Activated effector memory CD4-positive, alpha-beta T cell treated with anti-CD3 and anti-CD28 coated beads, Interleukin-2, amount 50 U/mL, for 16 hours (primary cell): Measurements from ENCODE around the gene SRPK3.
"Not testable (repeated sequence)": the region's sequence is repeated elsewhere in the genome, so short reads cannot be mapped to it uniquely, and the experiment has no call there.

Source experiments
- DNase-seq: peaks from one replicate; pipeline ENCODE4 v3.0.0-alpha.2; 2020

Gene SRPK3

DNA sequence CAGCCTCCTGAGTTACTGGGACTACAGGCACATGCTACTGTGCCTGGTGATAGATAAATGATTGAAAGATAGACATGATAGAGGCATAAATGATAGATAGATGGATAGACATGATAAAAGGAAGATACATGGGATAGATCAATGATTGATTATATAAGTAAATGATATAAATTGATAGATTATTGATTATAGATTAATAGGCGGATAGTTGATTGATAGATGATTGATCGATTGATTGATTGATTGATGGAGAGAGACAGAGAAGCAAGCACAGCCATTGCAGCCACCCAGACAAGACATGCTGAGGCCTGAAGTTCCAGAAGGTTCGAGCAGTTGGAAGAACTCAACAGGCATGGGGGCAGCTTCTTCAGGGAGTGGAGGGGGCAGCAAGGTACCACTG is 34.5 kb upstream of the SRPK3 start:
- no peak for DNase-seq

DNA sequence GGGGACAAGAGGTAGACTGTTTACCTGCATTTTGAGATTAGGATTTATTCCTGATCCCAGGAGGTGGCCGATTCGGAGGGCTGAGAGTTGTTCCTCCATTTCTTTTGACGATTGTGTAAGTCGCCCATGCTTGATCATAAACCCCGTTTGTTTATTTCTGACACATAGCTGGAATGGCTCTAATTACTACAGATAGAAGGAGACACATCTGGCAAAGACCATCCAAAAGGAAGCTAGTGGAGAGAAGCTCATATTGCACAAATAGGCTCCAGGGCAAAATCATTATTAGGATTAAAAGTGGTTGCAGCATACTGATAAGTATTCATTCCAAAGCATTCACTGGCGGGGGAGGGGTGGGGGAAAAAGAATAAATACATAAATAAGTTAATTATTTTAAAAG is 33.9 kb upstream of the SRPK3 start:
- not testable (repeated sequence) for DNase-seq

DNA sequence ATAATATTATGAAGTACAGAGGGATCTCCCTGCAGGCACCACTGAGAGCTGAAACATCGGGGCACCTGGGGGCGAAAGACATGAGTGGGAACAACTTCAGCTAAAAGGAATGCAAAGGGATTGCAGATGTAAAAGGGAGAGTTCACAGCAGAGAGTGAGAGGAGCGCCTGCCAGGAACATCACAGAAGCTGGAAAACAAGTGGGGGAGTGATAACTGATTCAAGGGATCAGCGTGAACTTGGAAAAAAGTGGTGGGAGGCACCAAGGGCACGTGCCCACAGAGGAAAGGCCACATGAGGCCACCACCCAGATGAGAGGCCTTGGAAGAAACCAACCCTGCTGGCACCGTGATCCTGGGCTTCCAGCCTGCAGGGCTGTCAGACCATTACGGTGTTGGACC is 31.8 kb upstream of the SRPK3 start:
- not testable (repeated sequence) for DNase-seq

DNA sequence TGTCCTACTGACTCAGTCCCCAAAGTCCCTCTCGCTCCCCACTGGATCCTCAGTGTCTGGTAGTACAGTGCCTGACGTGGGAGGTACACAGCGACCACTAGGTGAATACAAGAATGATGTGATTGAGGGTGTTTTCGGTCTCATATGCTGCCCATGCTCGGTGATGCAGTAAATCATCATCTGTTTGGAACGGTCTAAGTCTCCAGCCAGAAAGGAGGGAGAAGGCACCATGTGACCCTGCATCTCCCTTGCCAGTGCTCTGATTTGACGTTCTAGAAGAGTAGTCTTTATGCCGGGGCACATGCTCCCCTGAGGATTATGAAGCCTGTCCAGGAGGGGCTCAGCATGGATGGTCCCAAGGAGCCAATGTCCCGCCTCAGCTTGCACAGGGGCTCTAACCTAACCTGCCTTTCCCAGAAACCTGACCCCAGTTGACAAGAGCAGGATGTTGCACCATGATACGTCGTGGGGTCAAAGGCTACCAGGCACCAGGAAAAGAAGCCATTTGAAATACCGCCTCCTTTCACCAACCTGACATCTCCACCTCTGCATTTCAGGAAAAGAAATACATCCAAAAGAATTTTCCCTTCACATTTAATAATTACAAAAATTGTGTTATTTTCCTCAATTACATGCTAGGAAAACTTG is 30.6 kb upstream of the SRPK3 start:
- DNase-seq: no peak

DNA sequence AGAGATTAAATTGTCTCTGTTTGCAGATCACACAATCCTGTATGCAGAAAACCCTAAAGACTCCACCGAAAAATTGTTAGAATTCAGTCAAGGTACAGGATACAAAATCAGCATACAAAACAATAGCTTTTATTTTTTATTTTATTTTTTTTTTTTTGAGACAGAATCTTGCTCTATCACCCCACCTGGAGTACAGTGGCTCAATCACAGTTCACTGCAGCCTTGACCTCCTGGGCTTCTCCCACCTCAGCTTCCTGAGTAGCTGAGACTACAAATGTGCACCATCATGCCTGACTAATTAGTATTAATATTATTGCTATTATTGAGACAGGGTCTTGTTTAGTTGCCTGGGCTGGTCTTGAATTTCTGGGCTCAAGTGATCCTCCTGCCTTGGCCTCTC is 25.7 kb upstream of the SRPK3 start:
- DNase-seq: no peak

DNA sequence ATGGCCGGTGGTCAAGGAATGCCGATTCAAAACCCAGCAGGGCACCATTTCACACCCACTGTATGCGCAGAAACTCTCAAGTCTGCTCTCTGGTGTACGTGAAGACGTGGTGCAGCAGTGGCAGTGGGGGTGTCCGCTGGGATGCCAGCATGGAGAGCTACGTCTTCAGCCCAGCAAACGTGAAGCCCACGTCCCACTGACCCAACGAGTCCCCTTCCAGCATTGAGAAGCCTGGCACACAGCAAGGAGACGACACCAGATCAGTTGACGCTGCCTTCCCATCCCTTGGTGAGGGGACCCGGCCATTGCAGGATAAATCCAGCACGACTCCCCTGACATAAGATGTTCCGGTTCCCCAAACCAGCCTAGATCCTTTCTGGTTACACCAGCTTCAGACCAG is 19.0 kb upstream of the SRPK3 start:
- peak; percentile 19 for DNase-seq

DNA sequence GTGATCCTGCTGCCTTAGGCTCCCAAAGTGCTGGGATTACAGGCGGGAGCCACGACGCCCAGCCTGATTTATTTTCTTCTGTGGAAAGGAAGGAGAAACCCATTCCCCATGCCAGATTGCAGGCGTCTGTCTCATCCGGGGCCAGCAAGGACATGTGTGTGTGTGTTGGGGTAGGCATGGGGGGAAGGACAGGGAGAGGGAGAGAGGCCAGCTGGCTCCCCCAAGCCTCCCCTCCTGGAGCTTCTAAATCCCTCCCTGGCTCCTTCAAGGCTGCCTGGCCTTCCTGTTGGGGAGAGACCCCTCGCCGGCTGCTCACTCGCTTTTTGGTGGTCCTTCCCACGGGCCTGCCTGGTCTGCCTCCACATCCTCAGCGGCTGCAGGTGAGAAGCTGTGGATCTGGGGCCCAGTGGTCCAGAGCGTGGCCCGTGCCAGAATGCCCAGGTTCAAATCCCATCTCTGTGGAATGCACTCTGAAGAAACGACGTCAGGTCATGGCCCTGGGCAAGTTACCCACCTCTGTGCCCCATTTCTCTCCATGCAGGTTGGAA is 18.1 kb upstream of the SRPK3 start:
- DNase-seq: no peak

DNA sequence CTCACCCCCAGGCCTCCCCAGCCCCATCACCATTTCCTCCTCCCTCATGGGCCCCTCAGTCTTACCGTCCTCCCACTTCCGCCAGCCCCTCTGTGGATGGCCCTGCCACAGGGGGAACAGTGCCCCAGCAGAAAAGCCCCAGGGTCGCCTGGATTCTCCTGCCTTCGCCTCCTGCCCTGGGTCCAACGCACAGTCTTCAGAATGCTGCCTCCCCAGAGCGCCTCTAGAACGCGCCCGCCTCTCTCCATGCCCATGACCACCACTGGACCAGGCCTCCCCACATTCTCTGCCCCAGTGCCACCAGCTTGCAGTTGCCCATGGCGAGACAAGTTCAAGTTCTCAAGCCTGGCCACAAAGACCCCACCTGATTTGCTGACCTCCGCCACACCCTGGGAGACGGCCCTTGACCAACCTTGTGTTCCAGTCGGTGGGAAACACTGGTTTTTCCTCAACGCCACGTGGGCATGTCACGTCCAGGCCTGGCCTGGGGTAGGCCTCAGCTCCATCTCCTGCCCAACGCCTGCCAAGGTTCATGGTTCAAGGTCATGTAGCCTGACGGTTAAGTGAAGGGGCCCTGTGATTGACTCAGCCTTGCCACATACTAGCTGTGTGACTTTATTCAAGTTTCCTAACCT is 17.4 kb upstream of the SRPK3 start:
- no peak for DNase-seq

DNA sequence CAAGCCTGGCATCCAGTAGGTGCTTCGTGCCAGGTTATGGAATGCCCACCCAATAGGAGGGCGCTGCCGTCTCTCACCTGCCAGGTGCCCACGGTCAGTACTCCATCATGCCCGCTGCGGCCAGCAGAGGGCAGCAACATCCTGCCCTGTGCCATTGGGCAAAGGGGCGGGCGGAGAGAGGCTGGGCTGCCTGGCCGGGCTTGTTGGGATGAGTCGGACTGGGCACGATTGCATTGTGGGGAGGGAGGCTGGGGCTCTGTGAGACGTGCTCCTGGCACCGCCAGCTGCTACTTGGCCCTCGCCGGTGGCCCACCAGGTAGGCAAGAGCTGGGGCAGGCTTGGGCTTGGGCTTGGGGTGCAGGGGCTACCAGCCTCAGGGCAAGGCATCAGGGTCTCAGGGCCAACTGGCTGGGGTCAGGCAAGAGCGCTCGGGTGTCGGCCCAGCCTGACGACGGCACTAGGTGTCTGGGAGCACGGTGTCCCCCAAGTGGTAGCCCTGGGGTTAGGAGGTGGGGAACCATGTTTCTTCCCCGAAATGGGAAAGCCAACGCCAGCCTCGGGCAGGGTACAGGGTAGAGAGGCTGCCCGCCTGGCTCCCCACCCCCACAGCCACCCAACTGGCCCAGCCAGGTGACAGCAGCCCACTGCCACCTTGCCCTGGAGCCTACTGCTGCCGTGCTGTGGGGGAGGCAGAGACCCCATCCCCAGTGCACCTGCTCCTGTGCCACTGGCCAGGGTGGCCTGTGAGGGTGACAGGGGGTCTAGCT is 16.7 kb upstream of the SRPK3 start, which contains the start of gene PLXNB3:
PLXNB3 (plus strand) TSS at position 261 of the 767 bp plus-strand sequence. CDS start 1,287 bp downstream, outside the sequence.
- DNase-seq: peak; percentile 90

DNA sequence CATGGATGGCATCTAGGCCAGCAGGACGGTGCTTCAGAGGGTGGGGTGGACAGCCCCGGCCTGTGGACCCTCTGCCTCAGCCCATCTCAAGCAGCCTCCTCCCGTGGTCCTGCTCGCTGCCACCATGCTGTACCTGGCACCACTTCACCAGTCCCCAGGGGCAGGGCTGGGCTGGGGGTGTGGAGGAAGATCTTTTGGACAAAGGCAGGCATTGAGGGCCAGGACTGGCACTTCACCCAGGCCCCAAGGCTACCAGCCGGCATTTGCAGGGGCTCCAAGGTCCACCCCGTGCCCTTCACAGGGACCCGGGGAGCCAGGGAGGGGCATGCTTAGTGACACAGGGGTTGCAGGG is 16.1 kb upstream of the SRPK3 start:
- peak; percentile 43 for DNase-seq

DNA sequence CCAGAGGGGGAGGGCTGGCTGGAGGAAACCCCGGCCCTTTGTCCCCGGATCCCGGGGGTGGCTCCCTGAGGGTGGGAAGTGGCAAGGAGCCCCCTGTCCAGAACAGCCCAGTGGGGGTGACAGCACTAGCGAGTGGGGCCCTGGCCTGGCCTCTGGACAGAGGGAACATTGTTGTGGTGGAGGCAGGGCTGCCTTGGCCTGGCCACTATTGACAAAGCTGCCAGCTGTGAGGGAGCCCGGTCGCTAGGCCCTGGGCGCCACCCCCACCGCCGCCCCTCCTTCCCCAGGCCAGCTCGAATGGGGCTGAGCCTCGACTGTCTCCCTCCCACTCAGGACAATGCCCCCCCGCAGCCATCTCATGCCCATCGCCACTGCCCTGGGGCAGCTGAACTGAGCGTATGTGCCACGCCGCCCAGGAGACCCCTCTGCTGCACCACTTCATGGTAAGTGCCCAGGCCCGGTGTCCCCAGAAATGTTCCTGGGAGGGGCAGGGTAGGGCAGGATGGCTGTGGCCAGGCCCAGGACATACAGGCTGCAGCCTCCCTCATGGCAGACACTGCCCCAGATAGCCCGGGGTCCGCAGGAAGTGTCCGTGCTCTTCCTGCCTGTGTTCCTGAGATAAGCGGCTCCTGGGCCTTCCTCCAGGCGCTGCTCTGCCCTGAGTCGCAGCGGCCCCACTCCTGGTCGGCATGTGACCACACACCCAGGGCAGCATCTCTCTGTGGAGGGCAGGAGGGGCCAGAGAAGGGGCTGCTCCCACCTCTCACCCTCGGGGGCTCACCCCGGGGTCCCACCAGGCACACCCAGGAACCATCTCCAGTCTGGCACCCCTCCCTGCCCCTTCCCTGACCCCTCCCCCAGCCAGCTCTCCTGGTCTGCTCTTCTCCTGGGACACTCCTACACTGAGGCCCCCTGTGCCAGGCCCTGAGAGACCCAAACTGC is 15.4 kb upstream of the SRPK3 start:
- peak; percentile 50 for DNase-seq

DNA sequence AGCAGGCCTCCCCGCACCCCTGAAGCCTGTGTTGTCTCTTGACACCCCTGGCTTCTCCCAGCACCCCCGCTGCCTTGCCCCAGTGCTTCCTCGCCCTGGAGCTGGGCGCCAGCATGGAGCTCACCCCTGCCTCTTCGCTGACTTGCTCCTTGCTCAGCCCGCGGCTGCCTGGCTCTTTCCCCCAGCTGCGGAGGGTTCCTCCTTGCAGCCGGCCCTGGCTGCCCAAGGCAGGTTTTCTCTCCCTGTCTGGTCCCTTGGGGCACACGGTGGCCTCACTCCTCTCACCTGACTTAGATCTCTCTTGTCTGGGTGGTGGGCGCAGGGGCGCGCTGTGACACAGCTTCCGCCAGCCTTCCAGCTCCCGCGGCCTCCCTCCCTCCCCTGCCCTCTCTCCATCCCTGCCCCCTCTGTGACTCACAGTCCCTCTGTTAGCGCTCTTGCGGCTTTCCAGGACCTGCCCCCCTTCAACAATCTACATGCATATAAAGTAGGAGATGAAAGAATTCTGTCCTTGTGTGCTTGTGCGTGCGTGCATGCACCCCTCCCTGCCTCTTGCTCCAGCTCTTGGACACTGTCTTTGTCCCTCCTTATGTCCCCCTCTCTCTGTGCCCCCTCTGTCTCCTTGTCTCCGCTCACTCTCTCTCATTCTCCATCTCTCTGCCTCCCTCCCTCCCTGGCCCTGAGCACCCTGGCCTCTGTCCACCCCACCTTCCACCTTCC is 14.6 kb upstream of the SRPK3 start:
- DNase-seq: peak; percentile 66

DNA sequence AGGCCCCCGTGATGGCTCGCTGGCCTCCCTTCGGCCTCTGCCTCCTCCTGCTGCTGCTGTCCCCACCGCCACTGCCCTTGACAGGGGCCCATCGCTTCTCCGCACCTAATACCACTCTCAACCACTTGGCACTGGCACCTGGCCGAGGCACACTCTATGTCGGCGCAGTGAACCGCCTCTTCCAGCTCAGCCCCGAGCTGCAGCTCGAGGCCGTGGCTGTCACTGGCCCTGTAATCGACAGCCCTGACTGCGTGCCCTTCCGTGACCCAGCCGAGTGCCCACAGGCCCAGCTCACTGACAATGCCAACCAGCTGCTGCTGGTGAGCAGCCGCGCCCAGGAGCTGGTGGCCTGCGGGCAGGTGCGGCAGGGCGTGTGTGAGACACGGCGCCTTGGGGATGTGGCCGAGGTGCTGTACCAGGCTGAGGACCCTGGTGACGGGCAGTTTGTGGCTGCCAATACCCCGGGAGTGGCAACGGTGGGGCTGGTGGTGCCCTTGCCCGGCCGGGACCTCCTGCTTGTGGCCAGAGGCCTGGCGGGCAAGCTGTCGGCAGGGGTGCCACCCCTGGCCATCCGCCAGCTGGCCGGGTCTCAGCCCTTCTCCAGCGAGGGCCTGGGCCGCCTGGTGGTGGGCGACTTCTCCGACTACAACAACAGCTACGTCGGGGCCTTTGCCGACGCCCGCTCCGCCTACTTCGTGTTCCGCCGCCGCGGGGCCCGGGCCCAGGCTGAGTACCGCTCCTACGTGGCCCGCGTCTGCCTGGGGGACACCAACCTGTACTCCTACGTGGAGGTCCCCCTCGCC is 13.8 kb upstream of the SRPK3 start:
- peak; percentile 39 for DNase-seq

DNA sequence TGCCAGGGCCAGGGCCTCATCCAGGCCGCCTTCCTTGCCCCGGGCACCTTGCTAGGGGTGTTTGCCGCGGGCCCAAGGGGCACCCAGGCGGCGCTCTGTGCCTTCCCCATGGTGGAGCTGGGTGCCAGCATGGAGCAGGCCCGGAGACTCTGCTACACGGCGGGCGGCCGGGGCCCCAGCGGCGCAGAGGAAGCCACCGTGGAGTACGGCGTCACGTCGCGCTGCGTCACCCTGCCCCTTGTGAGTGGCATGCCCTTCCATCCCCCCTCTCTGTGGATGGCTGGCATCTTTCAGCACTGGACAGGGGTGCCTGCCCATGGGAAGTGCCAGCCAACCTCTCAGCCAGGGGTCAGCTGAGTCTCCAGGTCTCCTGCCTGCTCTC is 13.2 kb upstream of the SRPK3 start:
- DNase-seq: no peak

DNA sequence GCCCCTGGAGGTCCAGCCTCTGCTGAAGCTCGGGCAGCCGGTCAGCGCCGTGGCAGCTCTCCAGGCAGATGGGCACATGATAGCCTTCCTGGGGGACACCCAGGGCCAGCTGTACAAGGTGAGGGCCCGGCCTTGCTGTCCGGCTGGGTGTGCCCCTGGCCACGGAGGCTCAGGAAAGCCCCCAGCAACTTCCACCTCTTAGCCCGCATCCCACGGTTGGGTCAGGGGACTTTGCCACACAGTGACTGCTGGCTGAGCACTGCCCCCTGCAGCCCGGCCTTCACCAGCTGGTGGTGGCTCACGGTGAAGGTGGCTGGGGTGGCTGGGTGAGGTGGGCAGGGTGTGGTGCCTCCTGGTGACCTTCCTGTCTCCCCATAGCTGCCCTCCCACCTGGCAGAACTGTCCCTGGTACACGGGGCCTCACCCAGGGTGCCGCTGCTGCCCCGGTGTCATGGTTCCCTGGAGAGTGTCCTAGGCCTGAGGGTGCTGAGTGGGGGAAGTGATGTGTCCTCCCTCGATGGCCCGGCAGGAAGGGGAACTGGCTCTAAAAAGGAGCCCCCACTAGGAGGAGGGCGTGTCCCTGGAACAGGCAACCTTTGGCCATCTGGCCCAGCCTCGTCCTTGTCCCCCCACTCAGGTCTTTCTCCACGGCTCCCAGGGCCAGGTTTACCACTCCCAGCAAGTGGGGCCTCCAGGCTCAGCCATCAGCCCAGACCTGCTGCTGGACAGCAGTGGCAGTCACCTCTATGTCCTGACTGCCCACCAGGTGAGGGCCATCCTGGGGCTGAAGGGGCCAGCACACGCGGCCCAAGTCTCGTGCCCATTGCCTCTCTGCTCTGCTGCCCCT is 12.3 kb upstream of the SRPK3 start:
- DNase-seq: peak; percentile 39

DNA sequence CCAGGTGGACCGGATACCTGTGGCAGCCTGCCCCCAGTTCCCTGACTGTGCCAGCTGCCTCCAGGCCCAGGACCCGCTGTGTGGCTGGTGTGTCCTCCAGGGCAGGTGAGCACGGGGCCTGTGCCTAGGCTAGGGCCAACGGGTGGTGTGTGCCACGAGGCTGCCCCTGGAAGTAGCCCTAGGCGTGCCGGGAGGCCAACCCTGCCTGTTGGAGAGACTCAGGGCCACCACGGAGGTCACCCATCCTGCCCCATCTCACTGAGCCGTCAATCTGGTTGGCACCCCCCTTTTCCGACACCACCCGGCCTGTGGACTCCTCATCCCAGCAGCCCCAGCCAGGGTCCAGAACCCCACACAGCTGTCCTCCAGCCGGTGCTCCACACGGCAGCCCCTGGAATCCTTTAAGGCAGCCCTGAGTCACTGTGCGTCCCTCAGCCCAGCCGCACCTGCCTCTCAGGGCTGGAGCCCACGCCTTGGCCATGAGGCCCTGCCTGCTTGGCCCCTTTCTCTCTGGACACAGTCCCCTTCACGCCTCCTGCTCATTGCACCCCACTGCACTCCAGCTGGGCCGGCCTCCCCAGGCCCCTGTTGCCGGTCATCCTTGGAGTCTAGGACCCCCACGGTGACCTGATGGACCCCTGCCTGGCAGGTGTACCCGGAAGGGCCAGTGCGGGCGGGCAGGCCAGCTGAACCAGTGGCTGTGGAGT is 11.5 kb upstream of the SRPK3 start:
- peak; percentile 36 for DNase-seq

DNA sequence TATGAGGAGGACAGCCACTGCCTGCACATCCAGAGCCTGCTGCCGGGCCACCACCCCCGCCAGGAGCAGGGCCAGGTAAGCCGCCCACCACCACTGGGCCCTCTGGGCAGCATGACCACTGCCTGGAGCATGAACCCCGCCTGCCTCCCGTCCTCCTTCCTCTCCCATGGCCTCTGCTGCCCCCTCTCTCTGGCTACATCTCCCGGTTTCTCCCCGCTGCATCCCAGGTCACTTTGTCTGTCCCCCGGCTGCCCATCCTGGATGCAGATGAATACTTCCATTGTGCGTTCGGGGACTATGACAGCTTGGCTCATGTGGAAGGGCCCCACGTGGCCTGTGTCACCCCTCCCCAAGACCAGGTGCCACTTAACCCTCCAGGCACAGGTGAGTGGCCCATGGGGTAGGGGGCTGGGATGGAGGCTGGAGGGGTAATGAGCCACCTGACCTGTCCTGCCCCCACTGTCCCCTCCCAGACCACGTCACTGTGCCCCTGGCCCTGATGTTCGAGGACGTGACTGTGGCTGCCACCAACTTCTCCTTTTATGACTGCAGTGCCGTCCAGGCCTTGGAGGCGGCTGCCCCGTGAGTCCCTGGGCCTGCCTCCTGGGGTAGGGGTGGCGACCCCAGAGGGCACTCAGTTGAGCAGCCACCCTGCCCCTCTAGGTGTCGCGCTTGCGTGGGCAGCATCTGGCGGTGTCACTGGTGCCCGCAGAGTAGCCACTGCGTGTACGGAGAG is 10.8 kb upstream of the SRPK3 start:
- DNase-seq: peak; percentile 53

DNA sequence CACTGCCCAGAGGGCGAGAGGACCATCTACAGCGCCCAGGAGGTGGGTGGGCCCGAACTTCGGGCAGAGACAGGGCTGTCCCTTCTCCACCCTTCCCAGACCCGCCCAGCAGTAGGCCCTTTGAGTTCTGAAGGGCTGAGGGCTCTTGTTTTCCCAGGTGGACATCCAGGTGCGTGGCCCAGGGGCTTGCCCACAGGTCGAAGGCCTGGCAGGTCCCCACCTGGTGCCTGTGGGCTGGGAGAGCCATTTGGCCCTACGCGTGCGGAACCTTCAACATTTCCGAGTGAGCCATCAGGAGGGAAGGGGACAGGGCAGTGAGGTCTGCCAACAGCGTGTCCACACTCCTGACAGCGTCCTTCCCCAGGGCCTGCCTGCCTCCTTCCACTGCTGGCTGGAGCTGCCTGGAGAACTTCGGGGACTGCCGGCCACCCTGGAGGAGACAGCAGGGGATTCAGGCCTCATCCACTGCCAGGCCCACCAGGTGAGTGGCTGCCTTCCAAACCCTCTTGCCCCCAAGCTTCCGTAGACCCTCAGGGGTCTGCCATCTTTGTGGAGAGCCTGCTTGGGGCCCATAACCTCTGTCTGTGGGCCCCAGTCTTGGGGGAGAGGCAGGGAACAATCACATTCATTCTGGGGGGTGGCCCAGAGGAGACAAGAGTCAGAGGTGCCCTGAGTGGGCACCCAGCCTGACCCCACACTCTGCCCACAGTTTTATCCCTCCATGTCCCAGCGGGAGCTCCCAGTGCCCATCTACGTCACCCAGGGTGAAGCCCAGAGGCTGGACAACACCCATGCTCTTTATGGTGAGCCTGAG is 10.0 kb upstream of the SRPK3 start:
- peak; percentile 34 for DNase-seq
